Stomach smooth muscle (tissue), 2 donors: ENCODE measurements around the gene TOP1.

Experiments used
- H3K27ac ChIP-seq: one replicate; pipeline ENCODE4 v1.7.0; 2013; ENCODE audit warnings: mild to moderate bottlenecking, low read length, inconsistent platforms
- H3K27me3 ChIP-seq, 2 donors: one replicate each; pipeline ENCODE4 v1.7.0; 2013; ENCODE audit warnings: low read length in 2 of 2; ENCODE audit not compliant: insufficient read depth in 2 of 2, control insufficient read depth in 1 of 2
- H3K36me3 ChIP-seq, 2 donors: one replicate each; pipeline ENCODE4 v1.7.0; 2013; ENCODE audit warnings: low read length in 2 of 2; ENCODE audit not compliant: control insufficient read depth in 2 of 2, insufficient read depth in 2 of 2
- H3K4me1 ChIP-seq: one replicate; pipeline ENCODE4 v1.7.0; 2013; ENCODE audit warnings: low read length; ENCODE audit not compliant: control insufficient read depth, insufficient read depth
- H3K4me3 ChIP-seq, 2 donors: one replicate each; pipeline ENCODE4 v1.7.0; 2013; ENCODE audit warnings: low read length in 2 of 2
- H3K9ac ChIP-seq, 2 donors: one replicate each; pipeline ENCODE4 v1.7.0; 2013; ENCODE audit warnings: low read length in 2 of 2, mild to moderate bottlenecking in 1 of 2
- H3K9me3 ChIP-seq, 2 donors: one replicate each; pipeline ENCODE4 v1.7.0; 2013; ENCODE audit warnings: low read length in 2 of 2; ENCODE audit not compliant: control insufficient read depth in 2 of 2
- donor health status: healthy.
- donor health status: Pancreatic carcinoma.

The TOP1 gene

GRCh38 chr20:41028359-41029149 is at the start of gene TOP1:
TOP1 (plus strand) TSS chr20:41028822; CDS start chr20:41029068, 246 bp downstream.
- Histone ChIP-seq H3K9me3 (no peaks in the 10 kb centered on the region), H3K36me3 (no peaks in the 10 kb centered on the region), H3K4me3 (peak within 1 kb of the TSS; percentile 79 to 91), H3K9ac (peak within 1 kb of the TSS; percentile 90 to 92), H3K4me1 (peaks cover 18% of the 10 kb centered on the region), H3K27ac (peak within 1 kb of the TSS; percentile 93), H3K27me3 (no peaks in the 10 kb centered on the region)

- H3K9me3 ChIP-seq: no peaks in the 10 kb centered on the region
- no peaks in the 10 kb centered on the region for H3K27me3 ChIP-seq
- H3K4me3 ChIP-seq: no peak overlapping the region
- no peak overlapping the region for H3K9ac ChIP-seq
- H3K4me1 ChIP-seq: no peaks in the 10 kb centered on the region
- no peak overlapping the region for H3K27ac ChIP-seq
- H3K36me3 ChIP-seq: no peaks in the 10 kb centered on the region
Measured at GRCh38 chr20:40979247-40979646, 49.4 kb upstream of the TOP1 start.

- Histone ChIP-seq H3K9me3 (no peaks in the 10 kb centered on the region), H3K27me3 (no peaks in the 10 kb centered on the region), H3K9ac (no peak overlapping the region), H3K36me3 (no peaks in the 10 kb centered on the region), H3K4me1 (no peaks in the 10 kb centered on the region), H3K27ac (no peak overlapping the region), H3K4me3 (no peak overlapping the region)
Measured at GRCh38 chr20:40980106-40980827, 48.4 kb upstream of the TOP1 start.

GRCh38 chr20:40980828-40981310 is 47.8 kb upstream of the TOP1 start:
- no peaks in the 10 kb centered on the region for H3K27me3 ChIP-seq
- no peak overlapping the region for H3K4me3 ChIP-seq
- H3K4me1 ChIP-seq: no peaks in the 10 kb centered on the region
- H3K36me3 ChIP-seq: no peaks in the 10 kb centered on the region
- H3K27ac ChIP-seq: no peak overlapping the region
- H3K9me3 ChIP-seq: no peaks in the 10 kb centered on the region
- H3K9ac ChIP-seq: no peak overlapping the region

- Histone ChIP-seq H3K27ac (no peak overlapping the region), H3K4me3 (no peak overlapping the region), H3K9ac (no peak overlapping the region), H3K9me3 (no peaks in the 10 kb centered on the region), H3K27me3 (no peaks in the 10 kb centered on the region), H3K4me1 (no peaks in the 10 kb centered on the region), H3K36me3 (no peaks in the 10 kb centered on the region)
Measured at GRCh38 chr20:40982415-40983145, 46.0 kb upstream of the TOP1 start.

GRCh38 chr20:40983898-40984297 is 44.7 kb upstream of the TOP1 start:
- Histone ChIP-seq H3K4me1 (no peaks in the 10 kb centered on the region), H3K4me3 (no peak overlapping the region), H3K9ac (no peak overlapping the region), H3K27ac (no peak overlapping the region), H3K36me3 (no peaks in the 10 kb centered on the region), H3K9me3 (no peaks in the 10 kb centered on the region), H3K27me3 (no peaks in the 10 kb centered on the region)

GRCh38 chr20:40984496-40984895 is 44.1 kb upstream of the TOP1 start:
- no peak overlapping the region for H3K27ac ChIP-seq
- H3K9ac ChIP-seq: no peak overlapping the region
- H3K36me3 ChIP-seq: no peaks in the 10 kb centered on the region
- H3K9me3 ChIP-seq: no peaks in the 10 kb centered on the region
- no peaks in the 10 kb centered on the region for H3K27me3 ChIP-seq
- H3K4me1 ChIP-seq: no peaks in the 10 kb centered on the region
- H3K4me3 ChIP-seq: no peak overlapping the region

- Histone ChIP-seq H3K4me3 (no peak overlapping the region), H3K27ac (no peak overlapping the region), H3K4me1 (peaks cover 5% of the 10 kb centered on the region), H3K9me3 (no peaks in the 10 kb centered on the region), H3K9ac (no peak overlapping the region), H3K36me3 (no peaks in the 10 kb centered on the region), H3K27me3 (no peaks in the 10 kb centered on the region)
Measured at GRCh38 chr20:40986774-40987173, 41.8 kb upstream of the TOP1 start.

GRCh38 chr20:40990542-40991120 is 38.0 kb upstream of the TOP1 start:
- H3K4me1 ChIP-seq: peaks cover 5% of the 10 kb centered on the region
- no peak overlapping the region for H3K27ac ChIP-seq
- no peaks in the 10 kb centered on the region for H3K36me3 ChIP-seq
- no peak overlapping the region for H3K4me3 ChIP-seq
- no peaks in the 10 kb centered on the region for H3K27me3 ChIP-seq
- H3K9ac ChIP-seq: no peak overlapping the region
- H3K9me3 ChIP-seq: no peaks in the 10 kb centered on the region

- no peak overlapping the region for H3K27ac ChIP-seq
- no peak overlapping the region for H3K4me3 ChIP-seq
- H3K9me3 ChIP-seq: no peaks in the 10 kb centered on the region
- no peaks in the 10 kb centered on the region for H3K27me3 ChIP-seq
- no peak overlapping the region for H3K9ac ChIP-seq
- H3K4me1 ChIP-seq: peaks cover 5% of the 10 kb centered on the region
- H3K36me3 ChIP-seq: no peaks in the 10 kb centered on the region
Measured at GRCh38 chr20:40991181-40991889, 37.3 kb upstream of the TOP1 start.
